ENCODE results near the gene ASCC2. TPM values are rescaled to one million over a fixed set of nuclear protein-coding genes. Genes with fewer than 3 reads are reported as not detected.

The ASCC2 gene
- total and polyA plus RNA-seq, 2 of the 4 experiments (the other 2 are of a cell fraction) = 40.0 to 62.2 TPM

- no peak overlapping the region for H4K8ac ChIP-seq (ENCODE audit: low read depth in 2 of 2, low read length in 2 of 2)
- no peaks in the 10 kb centered on the region for H4K20me1 ChIP-seq (ENCODE audit: insufficient read depth, low read length)
- no peak overlapping the region for H3K56ac ChIP-seq (ENCODE audit: extremely low read depth, insufficient read depth, low read length)
- H3K9ac ChIP-seq (ENCODE audit: low read depth, low read length) = no peak overlapping the region
- no peak overlapping the region for H3K14ac ChIP-seq (replicated peaks; ENCODE audit: low read depth, low read length)
- dilution Hi-C loops (cut with HindIII; ENCODE audit: low sequenced_read_pairs, unreplicated experiment) = no loop called here
- H3K27ac ChIP-seq (ENCODE audit: insufficient read depth, low read length) = no peak overlapping the region
- H3K36me3 ChIP-seq (ENCODE audit: control insufficient read depth, insufficient read depth, low read length) = peaks cover 61% of the 10 kb centered on the region
- H3K4me2 ChIP-seq (ENCODE audit: low read depth, low read length) = no peak overlapping the region
- peaks cover 8 to 14% of the 10 kb centered on the region in 2 experiments; a peak in 3 of 4 replicates for H3K79me1 ChIP-seq (ENCODE audit: low read depth in 1 of 2, low read length in 2 of 2)
- H2AK5ac ChIP-seq (ENCODE audit: low read depth, low read length) = no peak overlapping the region
- H3K4ac ChIP-seq (ENCODE audit: low read depth, low read length) = no peak overlapping the region
- peaks cover 12% of the 10 kb centered on the region for H3K4me1 ChIP-seq (ENCODE audit: control insufficient read depth, insufficient read depth, low read length)
- H2BK5ac ChIP-seq (ENCODE audit: low read depth, low read length, poor library complexity, severe bottlenecking) = no peak overlapping the region
- H3K9me1 ChIP-seq (ENCODE audit: insufficient read depth, low read length) = peaks cover 12% of the 10 kb centered on the region
- H4K91ac ChIP-seq (ENCODE audit: insufficient read depth, low read depth, low read length) = no peak overlapping the region
- in situ Hi-C loops (cut with MboI; ENCODE audit: low sequenced_read_pairs) = no loop called here
- no CpG with 5 or more reads among the region's 2 CpGs for WGBS, 2 experiments (ENCODE audit: extremely low coverage in 2 of 2, insufficient read length in 1 of 2)
- CTCF ChIA-PET = no interaction called here
- intact Hi-C loops (cut with micrococcal nuclease) = no loop called here
- H2BK120ac ChIP-seq (ENCODE audit: low read depth, low read length) = no peak overlapping the region
- TF ChIP-seq CTCF (conservative IDR thresholded peaks at IDR 0.05; ENCODE audit: low read depth, low read length) = no peak
- TF ChIP-seq POLR2A (IDR thresholded peaks at IDR 0.05; ENCODE audit: low read depth, low read length) = no peak
- TF ChIP-seq ELK1 (IDR thresholded peaks at IDR 0.05; ENCODE audit: borderline replicate concordance, low read depth, low read length) = no peak
- no peak for TF ChIP-seq NFE2L2 (IDR thresholded peaks at IDR 0.05; ENCODE audit: low read depth, low read length)
- no peak for TF ChIP-seq FOS (IDR thresholded peaks at IDR 0.05; ENCODE audit: low read depth, low read length)
- no peaks in the 10 kb centered on the region for H3K27me3 ChIP-seq (ENCODE audit: control insufficient read depth, insufficient read depth, low read length)
- ATAC-seq (ENCODE audit: low read depth) (no peak), DNase-seq (no peak)
- H3K4me3 ChIP-seq (ENCODE audit: insufficient read depth, low read depth, low read length) = no peak overlapping the region
- no TSS peak for BruUV-seq (replicated peaks)
- H3K9me3 ChIP-seq (ENCODE audit: control insufficient read depth, insufficient read depth, low read length) = no peaks in the 10 kb centered on the region
- H3K18ac ChIP-seq (ENCODE audit: low read depth, low read length) = no peak overlapping the region
- H4K5ac ChIP-seq (ENCODE audit: low read depth, low read length) = no peak overlapping the region
- no peak overlapping the region for H2BK20ac ChIP-seq (ENCODE audit: low read depth, low read length)
- no peak overlapping the region for H2AK9ac ChIP-seq (replicated peaks; ENCODE audit: low read depth, low read length, poor library complexity)
- no peak overlapping the region for H2AFZ ChIP-seq (replicated peaks; ENCODE audit: low read length, poor library complexity)
- no peak overlapping the region for H3K23ac ChIP-seq (ENCODE audit: low read depth, low read length)
- H2BK15ac ChIP-seq (ENCODE audit: low read depth, low read length) = no peak overlapping the region
- POLR2A ChIA-PET (ENCODE audit: unreplicated experiment) = no interaction called here
Measured at GRCh38 chr22:29803190-29803589, 34.9 kb downstream of the ASCC2 start.

Data from IMR-90 (cell line).